K562 (cell line): ENCODE measurements around the gene PPIL6.

Experiments
- ESRRB ChIP-seq: fragments of 250-450 bp; sonication (Bioruptor Pico); IDR thresholded peaks from 2 replicates; pipeline ENCODE4 v1.5.0; 2020; ENCODE audit warnings: mild to moderate bottlenecking, moderate library complexity, borderline replicate concordance
- MYNN ChIP-seq, 2 experiments: sonication (generic); formaldehyde crosslinking in 1 of 2; IDR thresholded peaks; 2 replicates each; pipeline versions ENCODE4 v1.5.0 to v1.6.1; 2016 to 2020; ENCODE audit warnings: antibody characterized with exemption in 1 of 2, missing genetic modification reagents in 1 of 2
- NFIX ChIP-seq: fragments of 250-450 bp; sonication (Bioruptor Pico); IDR thresholded peaks from 2 replicates; pipeline ENCODE4 v1.4.0; 2020; ENCODE audit warnings: low read depth, mild to moderate bottlenecking, moderate library complexity
- POLR2A ChIP-seq: fragments of 450-650 bp; conservative IDR thresholded peaks from 2 replicates; pipeline ENCODE4 v1.6.1; 2016
- RAD21 ChIP-seq, 2 experiments: fragments of 250-450 bp in 1 of 2; fragments of 450-650 bp in 1 of 2; sonication (Bioruptor Pico) in 1 of 2; formaldehyde crosslinking in 1 of 2; IDR thresholded peaks in 1 of 2; conservative IDR thresholded peaks in 1 of 2; 2 replicates each; pipeline versions ENCODE4 v1.4.0 to v1.8.0; 2020 to 2022; ENCODE audit warnings: mild to moderate bottlenecking in 2 of 2, moderate library complexity in 1 of 2
- RBM22 ChIP-seq: fragments of 200-400 bp; formaldehyde crosslinking; IDR thresholded peaks from 2 replicates; pipeline ENCODE4 v1.6.1; 2018; ENCODE audit warnings: low read length, low read depth; ENCODE audit not compliant: poor library complexity, severe bottlenecking
- SP1 ChIP-seq: sonication (generic); formaldehyde crosslinking; IDR thresholded peaks from 2 replicates; pipeline ENCODE4 v1.8.1; 2022; ENCODE audit warnings: mild to moderate bottlenecking, missing genetic modification reagents
- TARDBP ChIP-seq: fragments of 450-650 bp; IDR thresholded peaks from 2 replicates; pipeline ENCODE4 v1.6.1; 2016
- YY1 ChIP-seq, 3 experiments: IDR thresholded peaks; 2 replicates each; pipeline ENCODE4 v1.6.1; 2011; ENCODE audit warnings: low read length in 2 of 3, mild to moderate bottlenecking in 2 of 3, moderate library complexity in 2 of 3, borderline replicate concordance in 1 of 3, control low read depth in 1 of 3, low read depth in 1 of 3; ENCODE audit not compliant: insufficient read depth in 3 of 3, insufficient replicate concordance in 2 of 3, control insufficient read depth in 1 of 3, insufficient read length in 1 of 3; ENCODE audit errors: extremely low read depth in 1 of 3
- ZEB2 ChIP-seq: fragments of 450-650 bp; IDR thresholded peaks from 2 replicates; pipeline ENCODE4 v1.6.1; 2016
- TF ChIP-seq, protein P1 (sequence below), 2 experiments: IDR thresholded peaks; 2 replicates each; pipeline ENCODE4 v1.6.1; 2011; ENCODE audit warnings: borderline replicate concordance in 1 of 2, control low read depth in 1 of 2, low read depth in 1 of 2, low read length in 1 of 2, mild to moderate bottlenecking in 1 of 2, mixed read lengths in 1 of 2, moderate library complexity in 1 of 2; ENCODE audit not compliant: insufficient read depth in 1 of 2, insufficient read length in 1 of 2, poor library complexity in 1 of 2, severe bottlenecking in 1 of 2; ENCODE audit errors: extremely low read depth in 1 of 2
- TF ChIP-seq, protein P2 (sequence below), 3 experiments: IDR thresholded peaks in 2 of 3; conservative IDR thresholded peaks in 1 of 3; 2 replicates each; pipeline ENCODE4 v1.5.1; 2011 to 2012; ENCODE audit warnings: low read length in 3 of 3, mild to moderate bottlenecking in 3 of 3, control low read depth in 2 of 3, improper control_type of control experiment in 1 of 3, inconsistent platforms in 1 of 3, low read depth in 1 of 3, mixed read lengths in 1 of 3, moderate library complexity in 1 of 3; ENCODE audit not compliant: insufficient read depth in 2 of 3
- TF ChIP-seq, protein P3 (sequence below): sonication (generic); formaldehyde crosslinking; IDR thresholded peaks from 2 replicates; pipeline ENCODE4 v1.8.1; 2023; ENCODE audit warnings: mild to moderate bottlenecking, missing genetic modification reagents, moderate library complexity
- TF ChIP-seq, protein P4 (sequence below), 2 experiments: fragments of 450-650 bp; conservative IDR thresholded peaks; 2 replicates each; pipeline ENCODE4 v1.6.1; 2017; ENCODE audit warnings: mild to moderate bottlenecking in 2 of 2, moderate library complexity in 2 of 2

DNA sequence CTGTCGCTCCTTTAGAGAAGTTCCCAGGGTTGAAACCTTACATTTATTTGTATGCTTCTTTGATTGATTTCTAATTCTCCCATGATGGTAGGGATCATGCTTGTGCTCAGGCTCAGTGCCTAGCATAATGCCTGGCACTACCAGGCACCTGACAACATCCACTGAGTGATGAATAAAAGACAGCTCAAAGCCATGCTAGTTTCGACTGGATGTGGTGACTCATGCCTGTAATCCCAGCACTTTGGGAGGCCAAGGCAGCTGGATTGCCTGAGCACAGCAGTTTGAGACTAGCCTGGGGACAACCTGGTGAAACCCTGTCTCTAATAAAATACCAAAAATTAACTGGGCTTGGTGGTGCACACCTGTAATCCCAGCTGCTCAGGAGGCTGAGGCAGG, 46.5 kb downstream of the PPIL6 start:
- TF ChIP-seq TARDBP (no peak), YY1 (IDR thresholded peaks at IDR 0.05; ENCODE audit: borderline replicate concordance in 1 of 3, control insufficient read depth in 1 of 3, extremely low read depth in 1 of 3, insufficient read depth in 3 of 3, insufficient read length in 1 of 3, insufficient replicate concordance in 2 of 3, low read depth in 1 of 3, low read length in 2 of 3) (no peak), RBM22 (no peak), POLR2A (no peak), NFIX (CRISPR knock-in tag) (no peak), RAD21 (CRISPR knock-in tag; conservative IDR thresholded peaks at IDR 0.05 in 1 of 2, IDR thresholded peaks at IDR 0.05 in 1 of 2) (no peak), ZEB2 (no peak), ESRRB (CRISPR knock-in tag) (no peak), MYNN (IDR thresholded peaks at IDR 0.05) (no peak), MYNN (CRISPR knock-in tag; IDR thresholded peaks at IDR 0.05) (no peak), SP1 (CRISPR knock-in tag) (no peak)
- TF ChIP-seq, protein P1, sequence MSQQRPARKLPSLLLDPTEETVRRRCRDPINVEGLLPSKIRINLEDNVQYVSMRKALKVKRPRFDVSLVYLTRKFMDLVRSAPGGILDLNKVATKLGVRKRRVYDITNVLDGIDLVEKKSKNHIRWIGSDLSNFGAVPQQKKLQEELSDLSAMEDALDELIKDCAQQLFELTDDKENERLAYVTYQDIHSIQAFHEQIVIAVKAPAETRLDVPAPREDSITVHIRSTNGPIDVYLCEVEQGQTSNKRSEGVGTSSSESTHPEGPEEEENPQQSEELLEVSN (IDR thresholded peaks at IDR 0.05; ENCODE audit: borderline replicate concordance in 1 of 2, extremely low read depth in 1 of 2, insufficient read depth in 1 of 2, insufficient read length in 1 of 2, low read depth in 1 of 2, low read length in 1 of 2, poor library complexity in 1 of 2, severe bottlenecking in 1 of 2), result no peak
- TF ChIP-seq, protein P2, sequence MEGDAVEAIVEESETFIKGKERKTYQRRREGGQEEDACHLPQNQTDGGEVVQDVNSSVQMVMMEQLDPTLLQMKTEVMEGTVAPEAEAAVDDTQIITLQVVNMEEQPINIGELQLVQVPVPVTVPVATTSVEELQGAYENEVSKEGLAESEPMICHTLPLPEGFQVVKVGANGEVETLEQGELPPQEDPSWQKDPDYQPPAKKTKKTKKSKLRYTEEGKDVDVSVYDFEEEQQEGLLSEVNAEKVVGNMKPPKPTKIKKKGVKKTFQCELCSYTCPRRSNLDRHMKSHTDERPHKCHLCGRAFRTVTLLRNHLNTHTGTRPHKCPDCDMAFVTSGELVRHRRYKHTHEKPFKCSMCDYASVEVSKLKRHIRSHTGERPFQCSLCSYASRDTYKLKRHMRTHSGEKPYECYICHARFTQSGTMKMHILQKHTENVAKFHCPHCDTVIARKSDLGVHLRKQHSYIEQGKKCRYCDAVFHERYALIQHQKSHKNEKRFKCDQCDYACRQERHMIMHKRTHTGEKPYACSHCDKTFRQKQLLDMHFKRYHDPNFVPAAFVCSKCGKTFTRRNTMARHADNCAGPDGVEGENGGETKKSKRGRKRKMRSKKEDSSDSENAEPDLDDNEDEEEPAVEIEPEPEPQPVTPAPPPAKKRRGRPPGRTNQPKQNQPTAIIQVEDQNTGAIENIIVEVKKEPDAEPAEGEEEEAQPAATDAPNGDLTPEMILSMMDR (IDR thresholded peaks at IDR 0.05 in 2 of 3, conservative IDR thresholded peaks at IDR 0.05 in 1 of 3; ENCODE audit: insufficient read depth in 2 of 3, low read depth in 1 of 3, low read length in 3 of 3), result no peak
- TF ChIP-seq, protein P3, sequence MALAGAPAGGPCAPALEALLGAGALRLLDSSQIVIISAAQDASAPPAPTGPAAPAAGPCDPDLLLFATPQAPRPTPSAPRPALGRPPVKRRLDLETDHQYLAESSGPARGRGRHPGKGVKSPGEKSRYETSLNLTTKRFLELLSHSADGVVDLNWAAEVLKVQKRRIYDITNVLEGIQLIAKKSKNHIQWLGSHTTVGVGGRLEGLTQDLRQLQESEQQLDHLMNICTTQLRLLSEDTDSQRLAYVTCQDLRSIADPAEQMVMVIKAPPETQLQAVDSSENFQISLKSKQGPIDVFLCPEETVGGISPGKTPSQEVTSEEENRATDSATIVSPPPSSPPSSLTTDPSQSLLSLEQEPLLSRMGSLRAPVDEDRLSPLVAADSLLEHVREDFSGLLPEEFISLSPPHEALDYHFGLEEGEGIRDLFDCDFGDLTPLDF (CRISPR knock-in tag), result no peak
- TF ChIP-seq, protein P4, sequence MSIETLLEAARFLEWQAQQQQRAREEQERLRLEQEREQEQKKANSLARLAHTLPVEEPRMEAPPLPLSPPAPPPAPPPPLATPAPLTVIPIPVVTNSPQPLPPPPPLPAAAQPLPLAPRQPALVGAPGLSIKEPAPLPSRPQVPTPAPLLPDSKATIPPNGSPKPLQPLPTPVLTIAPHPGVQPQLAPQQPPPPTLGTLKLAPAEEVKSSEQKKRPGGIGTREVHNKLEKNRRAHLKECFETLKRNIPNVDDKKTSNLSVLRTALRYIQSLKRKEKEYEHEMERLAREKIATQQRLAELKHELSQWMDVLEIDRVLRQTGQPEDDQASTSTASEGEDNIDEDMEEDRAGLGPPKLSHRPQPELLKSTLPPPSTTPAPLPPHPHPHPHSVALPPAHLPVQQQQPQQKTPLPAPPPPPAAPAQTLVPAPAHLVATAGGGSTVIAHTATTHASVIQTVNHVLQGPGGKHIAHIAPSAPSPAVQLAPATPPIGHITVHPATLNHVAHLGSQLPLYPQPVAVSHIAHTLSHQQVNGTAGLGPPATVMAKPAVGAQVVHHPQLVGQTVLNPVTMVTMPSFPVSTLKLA (conservative IDR thresholded peaks at IDR 0.05), result no peak
